ENCODE results near the gene CFAP210.

GRCh38 chr2:169736902-169737301 lies 42.7 kb upstream of the CFAP210 start:
- TF ChIP-seq SIN3A (IDR thresholded peaks at IDR 0.05; ENCODE audit: low read depth) = no peak
- no peak for TF ChIP-seq CTCF (IDR thresholded peaks at IDR 0.05 in 2 of 3, conservative IDR thresholded peaks at IDR 0.05 in 1 of 3; ENCODE audit: borderline replicate concordance in 1 of 3, insufficient read depth in 1 of 3, low read depth in 2 of 3, low read length in 2 of 3)
- no peak for TF ChIP-seq POLR2A (IDR thresholded peaks at IDR 0.05; ENCODE audit: borderline replicate concordance, extremely low read depth, insufficient read depth, insufficient read length)
- TF ChIP-seq JUND (IDR thresholded peaks at IDR 0.05) = no peak

Measured in HCT116 (cell line).